M059J (cell line): ENCODE results near the gene POLD1. TPM values are rescaled to one million over a fixed set of nuclear protein-coding genes. Genes with fewer than 3 reads are reported as not detected.
"Not testable (repeated sequence)": the region's sequence is repeated elsewhere in the genome, so short reads cannot be mapped to it uniquely, and the experiment has no call there.

Experiments used
- DNase-seq: peaks from one replicate; pipeline ENCODE4 v3.0.0-alpha.2; 2012; ENCODE audit warnings: low read depth
- total RNA-seq: library from RNA; depleted of rRNA; stranded (reverse); fragments of >200 nt; shearing (Covaris generic); gene quantifications from 2 replicates; pipeline ENCODE4 v1.2.3, GENCODE V29; 2014

POLD1 gene
- total RNA-seq, 1 experiment from 2014 or later = 50.7 TPM

DNA sequence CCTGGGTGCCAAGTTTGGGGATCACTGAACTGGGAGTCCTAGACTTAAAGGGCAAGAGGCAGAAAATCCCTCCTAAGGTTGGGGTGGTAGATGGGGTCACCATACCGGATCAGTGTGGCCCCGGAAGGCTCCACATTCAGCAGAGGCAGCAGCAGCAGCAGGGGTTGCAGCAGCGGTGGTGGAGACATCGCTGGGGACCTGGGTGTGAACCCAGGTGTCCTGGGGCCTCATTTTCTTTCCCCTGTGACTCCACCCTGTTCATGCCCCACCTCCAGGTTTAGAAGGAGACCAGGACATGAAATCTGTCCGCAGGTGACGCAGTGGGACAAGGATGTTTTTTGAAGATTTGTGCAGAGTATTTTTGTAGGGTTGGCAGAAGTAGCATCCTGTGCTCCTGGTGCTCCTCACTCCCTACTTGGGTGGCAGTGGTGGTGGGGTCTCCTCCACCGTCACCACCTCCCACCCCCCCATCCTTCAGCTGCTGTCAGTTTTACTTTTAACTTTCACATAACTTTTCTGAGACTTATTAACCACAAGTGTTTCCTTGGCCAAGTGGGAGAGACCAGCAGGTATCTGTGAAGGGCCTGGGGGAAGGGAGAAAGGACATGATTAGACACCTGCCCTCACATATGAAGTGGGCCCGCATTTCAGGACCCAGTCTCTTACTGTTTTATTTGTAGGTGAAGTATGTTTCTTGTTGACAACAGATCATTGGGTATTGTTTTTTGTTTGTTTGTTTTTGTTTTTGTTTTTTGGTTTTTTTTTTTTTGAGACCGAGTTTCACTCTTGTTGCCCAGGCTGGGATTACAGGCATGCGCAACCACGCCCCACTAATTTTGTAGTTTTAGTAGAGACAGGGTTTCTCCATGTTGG lies 18.5 kb upstream of the POLD1 start, which contains the start of gene NAPSA:
TSS of gene NAPSA (minus strand) at position 206 of the 873 bp plus-strand sequence. CDS start at position 188, 18 bp downstream.
- DNase-seq = no peak

DNA sequence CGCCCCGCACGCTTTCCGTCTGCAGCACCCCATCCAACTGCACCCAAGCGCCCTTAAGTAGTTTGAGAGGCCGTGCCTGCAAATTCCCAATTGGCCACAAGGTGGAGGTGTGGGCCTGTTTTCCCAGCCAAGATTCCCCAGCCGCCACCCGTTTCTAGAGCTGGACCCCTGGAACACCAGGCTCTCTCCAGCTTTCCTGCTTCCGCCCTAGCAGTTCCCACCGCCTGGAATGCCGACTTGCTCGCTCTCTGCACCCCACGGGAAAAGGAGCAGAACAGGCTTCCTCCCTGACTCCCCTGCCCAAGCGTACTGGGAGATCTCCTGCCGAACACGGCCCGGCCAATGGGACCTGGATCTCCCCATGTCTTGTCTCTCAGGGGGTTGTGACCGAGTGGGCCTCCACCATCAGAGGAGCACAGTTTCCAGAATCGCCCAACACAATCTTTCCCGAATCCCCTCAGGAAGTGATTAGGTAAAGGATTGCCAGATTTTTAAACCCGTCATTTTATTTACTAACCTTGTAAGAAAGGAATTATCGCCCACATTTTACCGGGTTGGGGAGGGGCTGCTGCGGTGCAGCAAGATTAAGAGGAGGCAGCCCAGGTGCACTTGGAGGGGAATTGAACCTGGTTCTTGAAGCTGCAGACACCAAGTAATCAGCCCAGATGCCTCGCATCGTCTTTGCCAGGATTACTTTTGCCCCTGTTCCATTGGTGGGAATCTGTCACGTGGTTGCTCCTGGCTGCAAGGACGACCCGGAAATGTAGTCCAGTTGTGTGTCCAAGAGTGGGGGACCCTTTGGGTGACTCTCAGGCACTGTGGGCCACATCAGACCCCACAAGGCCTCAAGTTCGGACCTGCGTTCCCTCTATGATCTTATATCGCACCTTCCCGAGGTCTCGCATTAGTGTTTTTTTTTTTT lies 15.2 kb upstream of the POLD1 start:
- peak; percentile 89 for DNase-seq

GRCh38 chr19:50371914-50372475 lies 12.2 kb upstream of the POLD1 start:
- DNase-seq = no peak

DNA sequence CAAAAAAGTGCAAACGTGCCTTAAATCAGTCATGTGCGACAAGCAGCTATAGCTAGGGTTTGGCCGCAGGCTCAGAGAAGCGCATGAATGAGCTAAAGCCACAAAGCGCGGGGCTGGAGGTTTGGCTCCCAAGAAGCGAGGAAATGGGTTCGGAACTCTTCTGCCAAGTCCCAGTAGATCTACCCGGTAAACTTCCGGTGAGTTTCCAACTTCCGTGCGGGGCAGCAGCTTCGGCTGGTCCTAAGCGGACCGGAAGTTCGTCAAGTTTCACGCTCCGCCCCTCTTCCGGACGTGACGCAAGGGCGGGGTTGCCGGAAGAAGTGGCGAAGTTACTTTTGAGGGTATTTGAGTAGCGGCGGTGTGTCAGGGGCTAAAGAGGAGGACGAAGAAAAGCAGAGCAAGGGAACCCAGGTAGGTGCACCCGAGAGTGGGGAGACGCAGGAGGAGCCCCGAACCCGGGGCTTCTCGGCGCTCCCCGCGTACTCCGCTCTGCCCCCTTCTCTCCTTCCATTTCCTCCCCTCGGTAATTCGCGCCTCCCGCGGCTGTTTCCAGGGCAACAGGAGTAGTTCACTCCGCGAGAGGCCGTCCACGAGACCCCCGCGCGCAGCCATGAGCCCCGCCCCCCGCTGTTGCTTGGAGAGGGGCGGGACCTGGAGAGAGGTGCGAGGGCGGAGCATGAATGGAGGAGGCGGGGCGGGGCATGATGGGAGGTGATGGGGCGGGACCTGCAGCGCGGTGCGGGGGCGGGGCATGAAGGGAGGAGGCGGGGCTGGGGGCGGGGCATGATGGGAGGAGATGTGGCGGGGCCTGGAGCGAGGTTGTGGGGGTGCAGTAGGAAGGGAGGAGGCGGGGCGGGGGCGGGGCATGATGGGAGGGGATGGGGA lies 7.7 kb upstream of the POLD1 start, which contains the start of gene NR1H2:
TSS of gene NR1H2 (plus strand) at position 292 of the 885 bp plus-strand sequence. CDS start 1,149 bp downstream, outside the sequence.
- DNase-seq = peak; percentile 94

- no peak for DNase-seq
These were observed 7.1 kb upstream of the POLD1 start for GRCh38 chr19:50377051-50377461.

DNA sequence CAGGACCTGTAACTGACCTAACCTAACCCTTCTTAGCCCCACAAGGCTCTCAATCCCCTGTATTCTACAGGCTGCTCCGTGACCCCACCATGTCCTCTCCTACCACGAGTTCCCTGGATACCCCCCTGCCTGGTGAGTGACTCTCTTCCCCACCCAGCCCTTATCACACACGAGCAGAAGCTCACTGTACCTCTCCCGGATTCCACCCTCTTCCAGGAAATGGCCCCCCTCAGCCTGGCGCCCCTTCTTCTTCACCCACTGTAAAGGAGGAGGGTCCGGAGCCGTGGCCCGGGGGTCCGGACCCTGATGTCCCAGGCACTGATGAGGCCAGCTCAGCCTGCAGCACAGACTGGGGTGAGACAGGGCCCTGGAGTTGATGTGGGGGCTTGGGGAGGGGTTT lies 6.6 kb upstream of the POLD1 start:
- no peak for DNase-seq

DNA sequence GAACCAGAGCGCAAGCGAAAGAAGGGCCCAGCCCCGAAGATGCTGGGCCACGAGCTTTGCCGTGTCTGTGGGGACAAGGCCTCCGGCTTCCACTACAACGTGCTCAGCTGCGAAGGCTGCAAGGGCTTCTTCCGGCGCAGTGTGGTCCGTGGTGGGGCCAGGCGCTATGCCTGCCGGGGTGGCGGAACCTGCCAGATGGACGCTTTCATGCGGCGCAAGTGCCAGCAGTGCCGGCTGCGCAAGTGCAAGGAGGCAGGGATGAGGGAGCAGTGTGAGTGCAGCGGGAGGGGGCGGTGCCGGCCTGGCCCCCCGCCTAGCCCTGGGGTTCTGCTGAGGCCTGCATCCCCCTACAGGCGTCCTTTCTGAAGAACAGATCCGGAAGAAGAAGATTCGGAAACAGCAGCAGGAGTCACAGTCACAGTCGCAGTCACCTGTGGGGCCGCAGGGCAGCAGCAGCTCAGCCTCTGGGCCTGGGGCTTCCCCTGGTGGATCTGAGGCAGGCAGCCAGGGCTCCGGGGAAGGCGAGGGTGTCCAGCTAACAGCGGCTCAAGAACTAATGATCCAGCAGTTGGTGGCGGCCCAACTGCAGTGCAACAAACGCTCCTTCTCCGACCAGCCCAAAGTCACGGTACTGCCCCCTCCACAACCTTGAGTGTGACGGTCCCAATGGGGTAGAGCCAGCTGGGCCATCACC lies 5.8 kb upstream of the POLD1 start:
- no peak for DNase-seq

DNA sequence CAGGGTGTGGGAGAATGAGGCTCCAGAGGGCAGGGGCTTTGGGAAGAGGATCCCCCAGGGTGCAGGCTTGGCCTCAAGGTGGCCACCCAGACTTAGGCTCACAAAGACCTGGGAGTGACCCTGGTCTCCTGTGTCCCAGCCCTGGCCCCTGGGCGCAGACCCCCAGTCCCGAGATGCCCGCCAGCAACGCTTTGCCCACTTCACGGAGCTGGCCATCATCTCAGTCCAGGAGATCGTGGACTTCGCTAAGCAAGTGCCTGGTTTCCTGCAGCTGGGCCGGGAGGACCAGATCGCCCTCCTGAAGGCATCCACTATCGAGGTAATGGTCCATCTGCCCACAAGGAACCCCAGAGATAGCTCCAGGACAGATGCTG lies 5.3 kb upstream of the POLD1 start:
- DNase-seq = no peak

GRCh38 chr19:50379602-50380001 lies 4.5 kb upstream of the POLD1 start:
- DNase-seq = no peak

DNA sequence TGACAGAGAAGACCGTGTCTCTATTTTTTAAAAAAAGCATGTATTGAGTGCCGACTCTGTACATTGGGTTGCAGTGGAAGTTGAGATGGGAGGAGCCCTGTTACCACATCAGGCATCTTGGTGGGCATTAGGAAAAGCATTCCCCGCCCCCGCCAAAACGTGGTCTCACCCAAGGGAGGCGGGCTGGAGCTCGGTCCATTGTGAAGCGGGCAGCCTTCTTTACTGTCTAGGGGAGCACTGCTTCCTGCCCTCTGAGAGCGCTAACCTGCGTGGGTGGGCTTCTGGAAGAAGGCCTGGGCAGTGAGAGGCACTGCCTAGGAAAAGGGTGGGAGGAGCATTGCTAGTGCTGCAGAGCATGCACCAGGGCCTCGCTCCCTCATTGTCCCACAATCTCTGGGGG lies 4.0 kb upstream of the POLD1 start:
- DNase-seq = no peak

- no peak for DNase-seq
These were observed 3.4 kb upstream of the POLD1 start for GRCh38 chr19:50380751-50381151.

- no peak for DNase-seq
These were observed 2.0 kb upstream of the POLD1 start for GRCh38 chr19:50381881-50382729.

- DNase-seq = no peak
These were observed 921 bp upstream of the POLD1 start for GRCh38 chr19:50383001-50383851.

DNA sequence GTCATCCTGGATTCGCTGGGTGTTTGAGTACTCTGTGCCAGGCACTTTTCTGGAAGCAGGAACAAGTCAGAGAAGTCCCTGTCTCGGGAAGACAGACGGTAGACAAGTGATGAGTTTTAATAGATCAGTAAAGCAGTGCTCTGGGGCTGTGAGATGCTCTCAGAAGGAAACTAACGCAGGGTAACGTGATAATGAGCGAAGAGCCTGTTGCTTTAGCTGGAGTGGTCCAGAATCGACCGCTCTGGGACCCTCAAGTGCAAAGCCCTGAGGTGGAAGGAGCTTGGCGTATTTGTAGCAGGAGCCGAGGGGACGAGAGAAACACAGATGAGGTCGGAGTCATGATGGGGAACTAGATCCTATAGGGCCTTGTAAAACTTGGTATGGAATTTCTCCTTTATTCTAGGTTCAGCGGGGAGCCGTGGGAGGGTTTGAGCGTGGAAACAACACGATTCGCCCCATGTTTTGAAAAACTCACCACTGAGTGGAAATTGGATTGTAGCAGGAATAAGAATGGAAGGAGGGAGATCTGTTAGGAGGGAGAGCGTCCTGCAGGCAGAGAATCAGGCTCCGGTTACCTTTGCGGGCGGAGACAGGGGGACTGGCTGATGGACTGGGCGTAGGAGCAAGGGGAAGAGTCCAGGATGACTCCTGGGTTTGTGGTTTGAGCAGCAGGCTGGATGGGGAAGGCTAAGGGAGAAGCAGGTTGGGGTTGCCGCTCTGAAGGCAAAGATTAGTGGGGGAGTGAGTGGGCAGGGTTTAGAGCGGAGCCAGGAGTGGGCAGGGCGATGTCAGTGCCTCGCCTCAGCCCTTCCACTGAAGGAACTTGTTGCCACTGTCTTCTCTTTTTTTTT lies 763 bp downstream of the POLD1 start:
- no peak for DNase-seq

DNA sequence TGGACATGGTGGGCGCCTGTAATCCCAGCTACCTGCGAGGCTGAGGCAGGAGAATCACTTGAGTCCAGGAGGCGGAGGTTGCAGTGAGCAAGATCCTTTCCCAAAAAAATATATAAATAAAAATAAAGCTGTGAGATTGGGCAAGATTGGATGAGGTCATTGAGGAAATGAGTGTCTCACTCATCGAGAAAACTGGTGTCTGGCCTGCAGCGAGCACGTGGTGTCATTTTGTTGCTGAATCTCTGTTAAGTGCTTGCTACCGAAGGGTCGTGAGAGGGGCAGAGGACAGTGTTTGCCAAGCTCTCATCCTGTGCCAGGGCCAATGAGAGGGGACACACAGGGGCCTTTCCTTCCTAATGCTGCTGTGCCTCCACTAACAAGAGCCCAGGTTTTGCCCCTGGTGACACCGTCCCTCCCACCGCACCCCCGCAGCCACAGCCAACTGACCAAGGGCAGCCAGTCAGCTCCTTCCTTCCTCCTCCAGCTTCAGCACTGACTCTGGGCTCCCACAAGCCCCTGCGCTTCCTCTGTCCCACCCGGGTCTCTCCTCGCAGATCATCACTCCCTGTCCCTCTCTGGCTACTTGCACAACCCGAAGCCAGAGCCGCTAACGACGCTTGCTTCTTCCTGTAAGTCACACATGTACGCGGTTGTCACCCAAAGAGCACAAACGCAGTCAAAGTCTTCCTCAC lies 3.2 kb downstream of the POLD1 start:
- no peak for DNase-seq

GRCh38 chr19:50387868-50388245 lies 3.7 kb downstream of the POLD1 start:
- DNase-seq = no peak

DNA sequence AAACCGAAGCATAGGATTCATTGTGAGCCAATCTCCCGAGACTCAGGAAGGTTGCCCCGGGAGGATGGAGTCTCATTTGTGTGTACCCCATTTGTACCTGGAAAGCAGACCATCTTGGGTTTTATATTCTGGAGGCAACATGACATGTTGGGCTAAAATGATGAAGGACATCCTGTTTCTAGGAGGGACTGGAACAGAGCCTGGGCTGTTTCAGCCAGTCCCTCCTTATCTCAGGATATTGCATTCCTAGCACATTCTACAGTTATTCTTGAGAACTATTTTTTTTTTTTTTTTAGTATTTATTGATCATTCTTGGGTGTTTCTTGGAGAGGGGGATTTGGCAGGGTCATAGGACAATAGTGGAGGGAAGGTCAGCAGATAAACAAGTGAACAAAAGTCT lies 6.1 kb downstream of the POLD1 start:
- not testable (repeated sequence) for DNase-seq
